ENCODE measurements around the gene FANCC. TPM values are rescaled to one million over a fixed set of nuclear protein-coding genes. Genes with fewer than 3 reads are reported as not detected.

The FANCC gene
- total RNA-seq, 2 donors from 2014 or later = 17.6 to 23.5 TPM

DNA sequence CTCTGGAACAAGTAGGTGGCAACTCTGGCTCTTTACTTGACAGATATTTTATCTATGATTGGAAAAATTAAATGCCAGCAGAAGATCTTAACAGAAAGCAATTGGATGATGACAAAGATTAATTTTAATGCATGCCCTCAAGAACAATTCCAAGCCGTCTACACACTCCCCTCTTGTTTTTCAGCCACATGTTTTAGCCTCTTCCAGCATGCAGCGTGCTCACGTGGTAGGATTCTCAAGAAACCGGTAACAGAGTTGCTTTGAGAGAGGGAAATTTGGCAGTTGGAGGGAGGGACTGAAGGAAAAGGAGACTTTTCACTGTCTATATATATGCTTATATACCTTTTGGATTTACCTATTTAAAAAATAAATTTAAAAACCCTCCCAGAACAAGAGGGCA, 48.3 kb upstream of the FANCC start:
- H3K9me3 Mint-ChIP-seq = peaks cover 8% of the 10 kb centered on the region
- TF ChIP-seq, protein P1, sequence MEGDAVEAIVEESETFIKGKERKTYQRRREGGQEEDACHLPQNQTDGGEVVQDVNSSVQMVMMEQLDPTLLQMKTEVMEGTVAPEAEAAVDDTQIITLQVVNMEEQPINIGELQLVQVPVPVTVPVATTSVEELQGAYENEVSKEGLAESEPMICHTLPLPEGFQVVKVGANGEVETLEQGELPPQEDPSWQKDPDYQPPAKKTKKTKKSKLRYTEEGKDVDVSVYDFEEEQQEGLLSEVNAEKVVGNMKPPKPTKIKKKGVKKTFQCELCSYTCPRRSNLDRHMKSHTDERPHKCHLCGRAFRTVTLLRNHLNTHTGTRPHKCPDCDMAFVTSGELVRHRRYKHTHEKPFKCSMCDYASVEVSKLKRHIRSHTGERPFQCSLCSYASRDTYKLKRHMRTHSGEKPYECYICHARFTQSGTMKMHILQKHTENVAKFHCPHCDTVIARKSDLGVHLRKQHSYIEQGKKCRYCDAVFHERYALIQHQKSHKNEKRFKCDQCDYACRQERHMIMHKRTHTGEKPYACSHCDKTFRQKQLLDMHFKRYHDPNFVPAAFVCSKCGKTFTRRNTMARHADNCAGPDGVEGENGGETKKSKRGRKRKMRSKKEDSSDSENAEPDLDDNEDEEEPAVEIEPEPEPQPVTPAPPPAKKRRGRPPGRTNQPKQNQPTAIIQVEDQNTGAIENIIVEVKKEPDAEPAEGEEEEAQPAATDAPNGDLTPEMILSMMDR (conservative IDR thresholded peaks at IDR 0.05) = no peak

DNA sequence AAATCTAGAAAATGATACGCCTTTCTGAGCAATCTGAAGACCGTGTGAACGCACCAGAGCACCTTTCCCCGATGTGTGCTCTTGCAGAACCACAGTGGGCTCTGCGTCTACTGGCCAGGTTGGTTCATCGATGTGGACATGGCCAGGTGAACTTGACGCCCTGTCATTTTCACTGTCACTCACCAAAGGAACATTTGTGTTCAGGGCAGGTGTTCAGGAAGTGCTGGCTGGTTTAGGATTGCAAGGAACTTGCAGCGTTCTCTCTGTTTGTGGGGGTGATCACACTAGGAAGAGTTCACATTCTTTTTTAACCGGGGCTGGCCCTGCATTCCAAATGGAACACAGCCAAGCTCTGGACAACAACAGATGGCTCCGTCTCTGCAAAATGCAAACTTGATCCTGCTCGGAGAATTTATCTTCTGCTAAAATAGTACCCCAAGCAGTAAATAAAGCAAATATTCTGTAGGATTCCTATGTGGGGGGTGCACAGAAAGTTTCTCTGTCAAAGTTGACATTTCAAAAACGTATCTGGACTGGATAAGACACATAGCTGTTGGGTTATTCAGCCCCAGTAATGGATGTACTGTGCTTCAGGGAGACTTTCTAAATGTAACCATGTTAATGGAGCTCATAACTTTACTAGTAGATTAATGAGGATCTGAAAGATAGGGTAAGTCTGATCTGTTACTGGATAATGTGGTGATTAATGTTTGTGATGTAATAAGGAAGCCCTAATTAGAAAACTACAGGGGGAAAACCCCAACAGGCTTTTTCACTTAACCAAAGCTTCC, 45.7 kb upstream of the FANCC start:
- no peaks in the 10 kb centered on the region for H3K36me3 Mint-ChIP-seq (ENCODE audit: low read depth)
- no peak for DNase-seq
- H3K4me1 Mint-ChIP-seq = peaks cover 25% of the 10 kb centered on the region
- H3K36me3 ChIP-seq (ENCODE audit: control insufficient read depth, insufficient read depth, low read length) = no peaks in the 10 kb centered on the region
- TF ChIP-seq, protein P1 (conservative IDR thresholded peaks at IDR 0.05) = no peak
- H3K9me3 ChIP-seq (ENCODE audit: control insufficient read depth, low read length) = no peaks in the 10 kb centered on the region
- no peak overlapping the region for H3K4me3 Mint-ChIP-seq
- H3K4me1 ChIP-seq (ENCODE audit: control insufficient read depth, insufficient read depth, low read length) = peaks cover 12% of the 10 kb centered on the region
- no peak overlapping the region for H3K27ac ChIP-seq (ENCODE audit: low read depth, low read length)
- peaks cover 4% of the 10 kb centered on the region for H3K27me3 Mint-ChIP-seq (ENCODE audit: insufficient read depth)
- H3K4me3 ChIP-seq (ENCODE audit: low read length) = no peak overlapping the region
- H3K27ac Mint-ChIP-seq = no peak overlapping the region
- no peak overlapping the region for H3K9ac ChIP-seq (ENCODE audit: extremely low read depth, low read length, poor library complexity, severe bottlenecking)
- WGBS, 2 experiments (ENCODE audit: insufficient coverage in 1 of 2, insufficient read length in 1 of 2) = 91 to 93% methylated on average over 9 to 12 of the region's 12 CpGs
- H3K27me3 ChIP-seq (ENCODE audit: control insufficient read depth, insufficient read depth, low read length, poor library complexity, severe bottlenecking) = no peaks in the 10 kb centered on the region
- peaks cover under 1% of the 10 kb centered on the region for H3K9me3 Mint-ChIP-seq

More for the DNA sequence above, 48.3 kb upstream of the FANCC start:
- Histone ChIP-seq H3K4me3 (ENCODE audit: low read length) (no peak overlapping the region), H3K4me1 (ENCODE audit: control insufficient read depth, insufficient read depth, low read length) (peaks cover 12% of the 10 kb centered on the region), H3K27ac (ENCODE audit: low read depth, low read length) (no peak overlapping the region), H3K9me3 (ENCODE audit: control insufficient read depth, low read length) (no peaks in the 10 kb centered on the region), H3K9ac (ENCODE audit: extremely low read depth, low read length, poor library complexity, severe bottlenecking) (no peak overlapping the region), H3K27me3 (ENCODE audit: control insufficient read depth, insufficient read depth, low read length, poor library complexity, severe bottlenecking) (no peaks in the 10 kb centered on the region), H3K36me3 (ENCODE audit: control insufficient read depth, insufficient read depth, low read length) (no peaks in the 10 kb centered on the region)
- Mint-ChIP-seq H3K27me3 (ENCODE audit: insufficient read depth) (peaks cover 4% of the 10 kb centered on the region), H3K36me3 (ENCODE audit: low read depth) (no peaks in the 10 kb centered on the region), H3K27ac (no peak overlapping the region), H3K4me3 (no peak overlapping the region), H3K4me1 (peaks cover 25% of the 10 kb centered on the region)
- WGBS, 2 experiments (ENCODE audit: insufficient coverage in 1 of 2, insufficient read length in 1 of 2) = 20 to 79% methylated on average over 1 to 4 of the region's 4 CpGs
- no peak for DNase-seq

DNA sequence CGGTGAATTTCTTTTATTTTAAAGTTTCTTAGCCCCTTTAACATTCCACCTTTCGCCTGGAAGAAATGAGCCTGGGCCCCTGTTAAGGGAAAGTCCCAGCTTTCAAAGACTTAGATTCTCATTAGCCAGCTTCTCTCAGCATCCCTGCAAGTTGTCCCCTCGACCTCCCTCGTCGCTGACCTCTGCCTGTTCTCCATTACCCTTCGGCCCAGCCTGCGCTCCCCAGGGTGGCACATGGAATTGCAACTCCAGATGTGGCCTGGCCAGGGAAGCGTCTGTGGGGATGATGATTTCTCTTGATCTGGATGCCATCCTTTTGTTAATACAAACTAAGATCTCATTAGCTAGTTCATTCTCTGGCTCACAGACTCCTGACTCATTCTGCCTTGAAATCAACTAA, 43.4 kb upstream of the FANCC start:
- H3K36me3 Mint-ChIP-seq (ENCODE audit: low read depth) = no peaks in the 10 kb centered on the region
- TF ChIP-seq, protein P1 (conservative IDR thresholded peaks at IDR 0.05) = no peak
- WGBS, 2 experiments (ENCODE audit: insufficient coverage in 1 of 2, insufficient read length in 1 of 2) = 60 to 81% methylated on average over 6 to 8 of the region's 8 CpGs
- peaks cover 4% of the 10 kb centered on the region for H3K27me3 Mint-ChIP-seq (ENCODE audit: insufficient read depth)
- no peak overlapping the region for H3K27ac ChIP-seq (ENCODE audit: low read depth, low read length)
- no peaks in the 10 kb centered on the region for H3K9me3 ChIP-seq (ENCODE audit: control insufficient read depth, low read length)
- peaks cover 8% of the 10 kb centered on the region for H3K4me1 ChIP-seq (ENCODE audit: control insufficient read depth, insufficient read depth, low read length)
- no peak overlapping the region for H3K4me3 Mint-ChIP-seq
- no peak overlapping the region for H3K4me3 ChIP-seq (ENCODE audit: low read length)
- no peaks in the 10 kb centered on the region for H3K9me3 Mint-ChIP-seq
- no peaks in the 10 kb centered on the region for H3K27me3 ChIP-seq (ENCODE audit: control insufficient read depth, insufficient read depth, low read length, poor library complexity, severe bottlenecking)
- H3K27ac Mint-ChIP-seq = no peak overlapping the region
- peak; percentile 63 for DNase-seq
- no peak overlapping the region for H3K9ac ChIP-seq (ENCODE audit: extremely low read depth, low read length, poor library complexity, severe bottlenecking)
- peaks cover 17% of the 10 kb centered on the region for H3K4me1 Mint-ChIP-seq
- H3K36me3 ChIP-seq (ENCODE audit: control insufficient read depth, insufficient read depth, low read length) = no peaks in the 10 kb centered on the region
